Activated CD8-positive, alpha-beta memory T cell treated with anti-CD3 and anti-CD28 coated beads for 48 hours (primary cell): ENCODE results near the gene DGCR8.
"Not testable (repeated sequence)": the region's sequence is repeated elsewhere in the genome, so short reads cannot be mapped to it uniquely, and the experiment has no call there.

ENCODE experiments used
- DNase-seq, 3 experiments: peaks; one replicate each; pipeline ENCODE4 v3.0.0-alpha.2; 2020; ENCODE audit warnings: low read depth in 2 of 3, low spot score in 2 of 3

The DGCR8 gene

DNA sequence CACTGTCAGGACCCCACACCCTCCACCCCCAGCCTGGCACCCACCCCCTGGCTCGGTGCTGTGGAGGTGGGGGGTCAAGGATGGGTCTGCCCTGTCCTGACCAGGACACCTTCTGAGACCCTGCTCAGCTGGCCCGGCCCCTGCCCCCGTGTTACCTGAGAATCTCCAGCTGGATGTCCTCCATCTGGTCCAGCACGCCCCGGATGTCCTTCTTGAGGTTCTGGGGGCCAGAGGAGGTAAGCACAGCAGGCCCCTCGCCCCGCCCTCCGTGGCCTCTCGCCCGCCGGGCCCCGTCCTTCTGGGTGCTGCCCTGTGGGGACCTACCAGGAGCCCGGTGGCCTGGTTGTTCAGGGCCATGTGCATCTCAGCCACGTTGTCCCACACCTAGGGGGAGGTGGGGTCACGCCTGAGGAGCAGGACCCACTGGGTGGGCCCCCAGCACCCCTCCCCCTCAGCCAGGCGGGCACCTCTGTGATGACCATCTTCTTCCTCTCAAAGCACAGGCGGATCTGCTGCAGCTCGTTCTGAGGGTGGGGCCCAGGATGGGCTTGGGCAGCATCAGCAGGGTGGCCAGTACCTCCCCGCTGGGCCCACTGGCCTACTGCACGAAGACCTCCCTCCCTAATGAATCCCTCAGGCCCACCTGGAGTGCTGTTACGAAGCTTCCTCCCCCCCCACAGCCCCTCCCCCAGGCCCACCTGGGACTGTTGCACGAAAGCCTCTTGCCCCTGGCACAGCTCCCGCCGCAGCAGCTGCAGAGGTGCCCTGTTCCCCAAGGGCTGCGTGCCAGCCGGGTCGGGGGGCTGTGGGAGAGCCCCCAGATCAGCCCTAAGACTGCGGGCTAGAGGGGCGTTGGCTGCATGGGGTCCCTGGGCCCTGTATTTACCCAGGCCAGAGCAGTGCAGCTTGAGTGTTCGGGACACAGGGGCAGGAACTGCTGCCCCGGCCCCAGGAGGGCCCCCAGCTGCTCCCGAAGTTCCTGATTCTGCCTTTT, 69.5 kb downstream of the DGCR8 start:
- DNase-seq, result no peak

DNA sequence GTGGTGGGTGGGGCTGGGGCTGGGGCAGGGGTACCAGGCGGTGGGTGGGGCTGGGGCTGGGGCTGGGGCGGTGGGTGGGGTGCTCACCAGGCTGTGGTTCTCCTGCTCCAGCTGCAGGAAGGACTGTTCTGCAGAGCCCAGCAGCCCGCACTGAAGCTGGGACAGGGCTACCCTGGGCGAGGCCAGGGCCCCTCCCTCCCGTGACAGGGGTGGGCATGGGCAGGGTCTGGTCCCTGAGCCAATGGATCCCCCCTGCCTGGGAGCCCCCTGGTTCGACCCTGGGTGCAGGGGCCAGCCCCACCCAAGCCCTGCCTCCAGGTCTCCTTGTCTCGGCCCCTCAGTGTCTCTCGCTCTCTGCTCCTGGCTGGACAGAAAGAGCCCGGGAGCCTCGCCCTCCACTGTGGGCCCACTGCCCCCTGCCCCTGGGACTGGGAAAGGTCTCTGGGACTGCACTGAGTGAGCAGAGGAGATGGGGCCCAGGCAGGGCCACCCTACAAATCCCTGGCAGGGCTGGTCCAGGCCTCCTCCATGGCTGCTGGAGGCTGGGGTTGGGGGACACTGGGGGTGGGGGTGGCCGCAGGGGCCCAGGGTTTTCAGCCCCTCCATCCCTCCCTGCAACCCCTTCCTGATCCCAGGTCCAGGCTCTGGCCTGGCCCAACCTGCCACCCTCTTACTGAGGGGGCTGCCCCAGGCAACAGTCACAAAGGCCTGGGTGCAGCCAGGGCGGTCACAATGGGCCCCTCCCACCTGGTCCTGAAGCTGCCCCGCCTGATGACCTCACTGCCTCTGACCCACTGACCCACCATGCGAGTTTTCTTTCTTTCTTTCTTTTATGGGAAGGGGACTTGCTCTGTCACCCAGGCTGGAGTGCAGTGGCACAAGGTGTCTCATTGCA, 70.6 kb downstream of the DGCR8 start, which contains the start of gene CCDC188:
Gene CCDC188, minus strand, starts transcription at position 675 of the 895 bp plus-strand sequence. Its CDS starts 69 bp downstream, at position 606.
- DNase-seq, result no peak

- no peak for DNase-seq
Measured at GRCh38 chr22:20151276-20151588, 71.2 kb downstream of the DGCR8 start.

- no peak for DNase-seq
Measured at GRCh38 chr22:20152464-20152890, 72.4 kb downstream of the DGCR8 start.

- no peak for DNase-seq
Measured at GRCh38 chr22:20153945-20154344, 73.9 kb downstream of the DGCR8 start.

GRCh38 chr22:20154602-20155187, 74.7 kb downstream of the DGCR8 start:
- DNase-seq, result no peak

DNA sequence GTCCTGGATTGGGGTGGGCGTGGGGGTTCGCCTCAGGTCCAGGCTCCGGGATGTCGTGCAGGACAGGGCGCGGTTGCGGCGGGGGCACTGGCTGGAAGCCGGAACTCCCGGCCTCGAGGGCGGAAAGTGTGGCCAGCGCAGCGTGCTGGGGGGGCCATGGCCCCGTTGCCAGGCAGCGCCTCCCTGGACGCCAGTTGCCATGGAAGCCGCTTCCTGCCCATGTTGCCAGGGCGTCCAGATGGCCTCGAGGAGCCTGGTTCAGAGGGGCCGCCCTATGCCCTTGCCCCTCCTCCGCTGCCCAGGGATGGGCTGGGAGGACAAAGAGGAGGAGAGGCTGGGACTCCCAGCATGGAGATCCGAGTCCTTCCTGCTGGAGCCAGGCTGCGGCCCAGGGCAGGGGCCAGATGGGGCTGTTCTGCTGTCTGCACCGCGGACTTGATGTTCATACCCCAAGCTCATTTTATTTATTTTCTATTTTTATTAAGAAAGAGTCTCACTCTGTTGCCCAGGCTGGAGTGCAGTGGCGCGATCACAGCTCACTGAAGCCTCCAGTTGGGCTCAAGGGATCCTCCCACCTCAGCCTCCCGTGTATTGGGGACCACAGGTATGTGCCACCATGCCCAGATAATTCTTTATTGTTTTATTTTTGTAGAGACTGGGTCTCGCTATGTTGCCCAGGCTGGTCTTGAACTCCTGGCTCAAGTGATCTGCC, 75.4 kb downstream of the DGCR8 start:
- DNase-seq, result no peak

- DNase-seq, result no peak
Measured at GRCh38 chr22:20156042-20156389, 76.0 kb downstream of the DGCR8 start.

DNA sequence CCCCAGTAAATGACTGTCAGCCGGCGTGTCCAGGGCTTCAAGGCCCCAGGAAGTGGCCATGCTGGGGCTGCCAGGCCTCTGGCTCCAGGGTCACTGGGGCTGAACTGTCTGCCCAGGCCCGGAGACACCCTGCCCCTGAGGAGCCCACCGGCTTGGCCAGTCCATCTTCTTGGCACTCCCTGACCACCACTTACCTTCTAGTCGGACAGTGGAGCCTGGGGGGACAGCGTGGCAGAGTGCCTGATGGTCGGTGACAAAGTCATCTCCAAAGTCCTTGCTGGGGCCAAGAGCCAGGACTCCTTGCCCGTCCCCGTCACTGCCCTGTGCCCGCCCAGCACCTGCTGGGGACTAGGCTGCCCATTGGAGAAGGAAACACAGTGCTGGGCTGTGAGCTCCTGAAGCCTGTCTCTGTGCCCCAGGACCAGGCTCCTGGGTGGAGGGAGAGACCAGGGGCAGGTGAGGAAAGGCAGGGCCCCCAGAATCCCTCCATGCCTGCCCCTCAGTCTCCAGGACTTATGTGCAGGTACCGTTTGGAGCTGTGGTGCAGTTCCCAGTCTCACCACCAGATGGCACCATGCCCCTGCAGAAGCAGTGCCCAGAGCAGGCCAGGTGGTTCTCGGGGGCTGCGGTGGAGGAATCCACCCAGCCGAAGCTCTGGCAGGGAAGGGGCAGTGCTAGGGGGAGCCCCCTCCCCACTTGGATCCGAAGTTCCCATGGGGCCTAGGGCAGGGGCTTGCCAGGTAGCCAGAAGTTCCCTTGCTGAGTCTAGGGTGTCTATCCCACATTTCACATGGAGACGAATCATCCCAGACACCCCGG, 76.8 kb downstream of the DGCR8 start:
- DNase-seq, result peak; percentile 61 to 99 (median 98)

DNA sequence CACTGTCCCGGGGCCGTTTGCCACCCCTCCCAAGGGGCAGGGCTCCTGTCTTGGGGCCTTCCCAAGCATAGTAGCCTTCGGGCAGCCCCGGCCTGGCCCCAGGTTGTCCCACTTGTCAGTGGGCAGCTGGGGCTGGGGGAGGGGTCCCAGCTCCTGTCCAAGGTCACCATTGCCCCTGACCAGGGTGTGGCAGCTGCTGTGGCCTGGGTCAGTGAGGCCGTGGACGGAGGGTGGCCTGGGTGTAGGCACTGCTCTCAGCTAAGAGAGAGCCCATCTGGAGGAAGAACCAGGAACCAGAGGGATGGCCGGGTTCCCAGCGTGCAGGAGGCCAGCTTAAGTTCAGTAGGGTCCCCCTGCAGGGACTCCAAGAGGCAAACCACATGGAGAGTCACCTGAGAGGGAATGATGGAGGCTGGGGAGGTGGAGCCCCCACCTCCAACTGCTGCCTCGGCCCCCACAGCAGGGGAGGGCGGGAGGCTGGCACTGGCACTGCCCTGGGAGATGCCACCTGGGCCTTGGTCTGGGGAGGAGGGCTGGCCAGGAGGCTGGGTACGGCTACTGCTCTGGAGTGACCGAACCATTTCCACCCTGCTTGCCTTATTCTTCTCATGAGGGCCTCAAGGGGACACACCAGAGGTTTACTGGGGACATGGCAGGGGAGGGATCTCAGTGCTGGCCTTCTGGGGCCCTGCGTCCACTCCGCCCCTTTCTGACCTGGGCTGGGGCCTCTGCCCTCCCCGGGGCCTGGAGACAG, 77.6 kb downstream of the DGCR8 start:
- no peak for DNase-seq

DNA sequence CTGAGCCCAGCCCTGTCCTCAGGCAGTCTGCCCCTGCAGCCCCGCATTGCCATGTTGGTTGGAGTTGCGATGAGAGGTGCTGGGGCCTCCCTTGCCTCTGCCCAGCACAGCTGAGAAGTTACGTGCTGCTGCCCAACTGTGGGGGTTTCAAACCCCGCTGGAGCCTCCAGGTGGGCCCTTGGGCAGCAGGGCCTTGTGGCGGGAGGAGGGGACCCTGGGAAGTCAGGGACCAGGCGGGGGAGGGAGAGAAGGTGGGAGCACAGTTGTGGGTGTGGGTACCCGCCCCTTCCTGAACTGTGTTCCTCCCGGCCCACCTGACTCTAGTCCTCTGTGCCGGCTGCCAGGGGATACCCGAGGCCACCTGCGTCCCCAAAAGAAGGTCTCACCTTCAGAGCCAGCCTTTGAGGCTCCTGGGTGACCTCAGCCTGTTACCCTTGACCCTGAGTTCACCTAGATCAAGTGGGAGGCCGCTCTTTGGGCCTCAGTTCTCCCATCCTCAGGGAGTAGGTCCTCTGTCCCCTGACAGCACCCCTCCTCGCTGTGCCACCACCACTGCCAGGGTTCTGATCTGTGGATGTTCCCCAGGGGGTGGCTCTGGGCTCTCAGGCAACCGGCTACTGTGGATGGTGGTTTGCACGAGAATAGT, 78.5 kb downstream of the DGCR8 start:
- no peak for DNase-seq

GRCh38 chr22:20159076-20159475, 79.0 kb downstream of the DGCR8 start:
- DNase-seq, result no peak

GRCh38 chr22:20159531-20159930, 79.5 kb downstream of the DGCR8 start:
- not testable (repeated sequence) for DNase-seq

- no peak for DNase-seq
Measured at GRCh38 chr22:20160041-20160440, 80.0 kb downstream of the DGCR8 start.
